ENCODE results near the gene RPP14.

RPP14 gene

DNA sequence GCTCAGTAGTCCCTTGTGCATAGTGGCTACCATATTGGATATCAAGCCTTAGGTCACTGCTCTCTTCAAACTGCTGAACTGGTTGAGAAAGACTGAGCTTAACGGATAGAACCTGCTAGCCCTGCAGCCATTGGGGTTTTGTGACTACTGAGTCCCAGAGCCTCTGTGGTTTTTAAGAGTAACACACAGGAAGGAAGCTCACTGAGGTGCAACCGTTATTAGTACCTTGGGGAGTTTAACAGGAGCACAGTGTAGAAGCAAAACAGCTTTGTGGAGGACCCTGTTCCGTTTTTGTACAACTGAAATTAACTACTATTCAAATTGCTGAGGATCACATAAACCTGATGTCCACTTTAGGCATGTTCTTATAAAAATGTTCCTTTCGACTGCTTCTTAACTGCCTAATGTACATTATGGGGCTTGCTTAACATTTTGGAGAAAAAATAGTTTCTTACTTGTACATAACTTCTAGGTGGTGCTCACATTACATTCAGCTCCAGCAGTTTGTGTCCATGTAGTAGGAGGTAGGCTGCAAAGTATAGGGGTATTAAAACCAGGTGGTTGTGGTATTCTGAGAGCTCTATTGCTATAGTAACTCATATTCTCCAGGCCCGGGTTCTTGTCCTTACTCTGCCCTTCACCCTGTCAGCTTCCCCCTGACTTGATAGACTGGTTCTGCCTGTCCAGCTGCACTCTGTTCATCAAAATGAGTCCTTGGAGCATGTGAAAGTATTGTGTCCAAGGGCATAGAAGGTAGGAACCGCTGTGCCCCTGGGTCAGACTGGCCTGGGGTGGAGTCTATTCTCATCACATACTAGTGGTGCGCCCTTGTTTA is 44.0 kb downstream of the RPP14 start:
- no peak overlapping the region for H3K4me3 ChIP-seq (replicated peaks; ENCODE audit: low read depth, low read length)
- no peak for DNase-seq (ENCODE audit: low read depth)
- TF ChIP-seq, protein P1, sequence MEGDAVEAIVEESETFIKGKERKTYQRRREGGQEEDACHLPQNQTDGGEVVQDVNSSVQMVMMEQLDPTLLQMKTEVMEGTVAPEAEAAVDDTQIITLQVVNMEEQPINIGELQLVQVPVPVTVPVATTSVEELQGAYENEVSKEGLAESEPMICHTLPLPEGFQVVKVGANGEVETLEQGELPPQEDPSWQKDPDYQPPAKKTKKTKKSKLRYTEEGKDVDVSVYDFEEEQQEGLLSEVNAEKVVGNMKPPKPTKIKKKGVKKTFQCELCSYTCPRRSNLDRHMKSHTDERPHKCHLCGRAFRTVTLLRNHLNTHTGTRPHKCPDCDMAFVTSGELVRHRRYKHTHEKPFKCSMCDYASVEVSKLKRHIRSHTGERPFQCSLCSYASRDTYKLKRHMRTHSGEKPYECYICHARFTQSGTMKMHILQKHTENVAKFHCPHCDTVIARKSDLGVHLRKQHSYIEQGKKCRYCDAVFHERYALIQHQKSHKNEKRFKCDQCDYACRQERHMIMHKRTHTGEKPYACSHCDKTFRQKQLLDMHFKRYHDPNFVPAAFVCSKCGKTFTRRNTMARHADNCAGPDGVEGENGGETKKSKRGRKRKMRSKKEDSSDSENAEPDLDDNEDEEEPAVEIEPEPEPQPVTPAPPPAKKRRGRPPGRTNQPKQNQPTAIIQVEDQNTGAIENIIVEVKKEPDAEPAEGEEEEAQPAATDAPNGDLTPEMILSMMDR (IDR thresholded peaks at IDR 0.05; ENCODE audit: low read length, missing control alignments), result no peak

DNA sequence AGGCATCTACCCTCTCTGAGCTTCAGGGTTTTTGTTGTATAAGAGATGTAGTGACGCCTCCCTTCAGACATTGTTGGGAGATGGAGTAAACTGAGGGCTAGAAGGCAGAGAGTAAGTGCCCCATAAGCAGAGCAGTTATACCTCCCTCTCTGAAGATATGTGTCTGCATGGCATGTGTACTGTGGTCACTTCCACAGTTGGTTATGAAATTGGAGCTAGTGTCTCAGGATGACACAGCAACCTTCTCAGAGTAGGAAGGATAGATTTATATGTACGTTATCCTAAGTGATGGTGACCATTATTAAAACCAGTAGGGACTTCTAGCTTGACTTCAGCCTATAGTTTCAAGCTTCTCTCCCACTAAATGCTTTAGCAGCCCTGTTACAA is 44.6 kb downstream of the RPP14 start:
- TF ChIP-seq, protein P1 (IDR thresholded peaks at IDR 0.05; ENCODE audit: low read length, missing control alignments), result no peak
- DNase-seq (ENCODE audit: low read depth), result peak; percentile 46
- no peak overlapping the region for H3K4me3 ChIP-seq (replicated peaks; ENCODE audit: low read depth, low read length)

DNA sequence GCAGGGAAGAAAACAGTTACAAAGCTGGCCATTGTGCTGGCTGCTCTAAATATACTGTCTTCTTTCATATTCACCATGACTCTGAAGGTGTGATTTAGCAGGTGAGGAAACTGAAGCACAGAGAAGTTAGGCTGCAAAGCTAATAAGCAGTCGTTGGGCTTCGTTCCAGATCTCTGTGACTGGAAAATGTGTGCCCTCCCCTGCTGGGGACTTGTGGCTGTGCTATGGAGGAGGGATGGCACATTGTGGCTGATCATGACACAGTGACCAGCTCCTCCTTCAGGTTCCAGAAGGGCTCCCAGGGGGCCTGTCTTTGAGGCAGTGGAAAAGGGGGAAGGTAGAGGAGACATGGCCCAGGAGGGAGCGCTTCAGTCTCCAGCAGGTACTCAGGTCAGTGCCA is 45.9 kb downstream of the RPP14 start:
- H3K4me3 ChIP-seq (replicated peaks; ENCODE audit: low read depth, low read length), result no peak overlapping the region
- TF ChIP-seq, protein P1 (IDR thresholded peaks at IDR 0.05; ENCODE audit: low read length, missing control alignments), result no peak
- no peak for DNase-seq (ENCODE audit: low read depth)

DNA sequence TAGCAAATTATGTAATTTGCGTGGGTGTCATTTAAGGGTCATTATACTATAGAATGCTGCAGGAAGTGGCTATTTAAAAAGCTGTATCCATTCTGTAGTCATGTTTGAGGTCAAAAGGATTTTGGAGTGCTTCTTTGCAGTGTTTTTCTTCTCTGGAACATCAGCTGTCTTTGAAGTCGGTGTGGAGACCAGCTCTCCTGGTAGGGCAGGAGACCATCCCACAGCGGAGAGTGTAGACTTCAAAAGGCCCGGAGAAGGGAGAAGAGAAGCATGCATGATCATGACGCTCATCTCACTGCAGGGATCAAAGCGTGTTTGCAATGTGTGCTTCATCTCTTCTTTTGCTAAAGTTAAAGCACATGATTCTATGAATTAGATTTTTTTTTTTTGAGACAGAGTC is 46.6 kb downstream of the RPP14 start:
- no peak for DNase-seq (ENCODE audit: low read depth)
- TF ChIP-seq, protein P1 (IDR thresholded peaks at IDR 0.05; ENCODE audit: low read length, missing control alignments), result no peak
- H3K4me3 ChIP-seq (replicated peaks; ENCODE audit: low read depth, low read length), result no peak overlapping the region

DNA sequence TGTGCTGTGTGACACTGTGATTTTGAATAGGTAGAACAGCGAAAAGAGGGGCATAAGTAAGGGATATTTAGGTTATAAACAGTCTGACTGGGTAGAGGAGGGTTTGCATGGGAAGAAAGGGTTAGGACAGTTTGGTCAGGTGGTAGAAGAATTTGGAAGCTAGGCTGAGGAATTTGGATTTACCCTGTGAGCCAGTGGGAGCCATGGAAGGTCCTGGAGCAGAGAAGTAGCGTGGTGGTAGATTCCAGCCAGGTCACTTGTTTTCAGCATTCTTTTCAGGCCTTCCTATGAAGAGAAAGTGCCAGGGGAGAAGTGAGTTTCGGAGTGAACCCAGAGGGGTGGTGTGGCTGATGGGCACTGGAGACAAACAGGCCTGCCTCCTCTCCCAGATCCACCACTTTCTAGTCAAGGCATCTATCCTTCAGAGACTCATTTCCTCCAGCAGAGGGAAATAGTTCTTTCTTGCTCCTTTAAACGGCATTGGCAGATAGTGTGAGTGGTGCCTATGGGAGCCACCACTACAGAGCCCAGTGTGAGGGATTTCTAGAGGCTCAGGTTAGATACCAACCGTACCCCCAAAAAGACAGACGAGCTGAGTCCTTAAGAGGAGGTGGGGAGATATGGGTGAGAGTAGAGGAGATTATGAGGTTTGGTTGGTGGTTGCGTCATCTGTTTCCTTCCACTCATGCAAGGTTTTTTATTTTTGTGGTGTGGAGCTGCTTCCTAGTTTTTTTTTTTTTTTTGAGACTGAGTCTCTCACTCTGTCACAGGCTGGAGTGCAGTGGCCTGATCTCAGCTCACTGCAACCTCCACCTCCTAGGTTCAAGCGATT is 47.9 kb downstream of the RPP14 start:
- peak; percentile 57 for DNase-seq (ENCODE audit: low read depth)
- TF ChIP-seq, protein P1 (IDR thresholded peaks at IDR 0.05; ENCODE audit: low read length, missing control alignments), result peak; percentile 31
- no peak overlapping the region for H3K4me3 ChIP-seq (replicated peaks; ENCODE audit: low read depth, low read length)

DNA sequence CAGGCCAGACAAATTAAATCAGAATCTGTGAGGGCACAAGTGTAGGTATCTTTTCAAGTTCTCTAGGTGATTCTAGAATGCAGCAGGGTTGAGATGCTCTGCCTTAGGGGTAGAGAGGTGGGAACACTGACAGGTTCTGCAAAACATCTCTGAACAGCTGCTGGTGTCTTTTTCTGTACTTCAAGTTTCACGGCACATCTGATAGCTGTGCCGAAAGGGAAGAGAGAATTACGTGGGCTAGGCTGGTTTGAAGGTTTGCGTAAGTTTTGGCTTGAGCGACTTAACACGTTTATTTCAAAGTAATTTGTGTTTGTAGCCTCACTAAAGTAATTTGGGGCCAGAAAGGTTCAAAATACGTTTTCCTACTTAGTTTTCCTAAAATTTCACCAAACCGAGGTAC is 49.1 kb downstream of the RPP14 start:
- H3K4me3 ChIP-seq (replicated peaks; ENCODE audit: low read depth, low read length), result no peak overlapping the region
- TF ChIP-seq, protein P1 (IDR thresholded peaks at IDR 0.05; ENCODE audit: low read length, missing control alignments), result no peak
- DNase-seq (ENCODE audit: low read depth), result no peak
